ENCODE data around the gene MAP3K1. TPM values are rescaled to one million over a fixed set of nuclear protein-coding genes. Genes with fewer than 3 reads are reported as not detected.

Gene MAP3K1
- total RNA-seq, 1 donor from 2014 or later: 10.3 TPM

GRCh38 chr5:56802205-56802604, 13.1 kb upstream of the MAP3K1 start:
- no peaks in the 10 kb centered on the region for H3K36me3 ChIP-seq (ENCODE audit: control insufficient read depth, insufficient read depth, low read length)
- no peak for FAIRE-seq
- no peak overlapping the region for H3K4me3 ChIP-seq (ENCODE audit: low read depth, low read length)

GRCh38 chr5:56803025-56803424, 12.3 kb upstream of the MAP3K1 start:
- TF ChIP-seq CTCF (IDR thresholded peaks at IDR 0.05; ENCODE audit: insufficient read depth, low read length, severe bottlenecking): no peak
- no peak for FAIRE-seq
- no peaks in the 10 kb centered on the region for H3K27me3 ChIP-seq (ENCODE audit: control insufficient read depth, insufficient read depth, low read length)
- H3K36me3 ChIP-seq (ENCODE audit: control insufficient read depth, insufficient read depth, low read length): no peaks in the 10 kb centered on the region
- H3K4me3 ChIP-seq (ENCODE audit: low read depth, low read length): no peak overlapping the region
- no peak for DNase-seq (ENCODE audit: low read depth)

More at GRCh38 chr5:56802205-56802604, 13.1 kb upstream of the MAP3K1 start:
- no peaks in the 10 kb centered on the region for H3K27me3 ChIP-seq (ENCODE audit: control insufficient read depth, insufficient read depth, low read length)
- TF ChIP-seq CTCF (IDR thresholded peaks at IDR 0.05; ENCODE audit: insufficient read depth, low read length, severe bottlenecking): no peak
- no peak for DNase-seq (ENCODE audit: low read depth)

- Histone ChIP-seq H3K27me3 (ENCODE audit: control insufficient read depth, insufficient read depth, low read length) (no peaks in the 10 kb centered on the region), H3K4me3 (ENCODE audit: low read depth, low read length) (no peak overlapping the region), H3K36me3 (ENCODE audit: control insufficient read depth, insufficient read depth, low read length) (no peaks in the 10 kb centered on the region)
- no peak for TF ChIP-seq CTCF (IDR thresholded peaks at IDR 0.05; ENCODE audit: insufficient read depth, low read length, severe bottlenecking)
- DNase-seq (ENCODE audit: low read depth) (no peak), FAIRE-seq (no peak)
These were observed 11.5 kb upstream of the MAP3K1 start for GRCh38 chr5:56803894-56804293.

GRCh38 chr5:56807679-56808078, 7.7 kb upstream of the MAP3K1 start:
- no peak for DNase-seq (ENCODE audit: low read depth)
- FAIRE-seq: no peak
- Histone ChIP-seq H3K4me3 (ENCODE audit: low read depth, low read length) (no peak overlapping the region), H3K36me3 (ENCODE audit: control insufficient read depth, insufficient read depth, low read length) (no peaks in the 10 kb centered on the region), H3K27me3 (ENCODE audit: control insufficient read depth, insufficient read depth, low read length) (no peaks in the 10 kb centered on the region)
- no peak for TF ChIP-seq CTCF (IDR thresholded peaks at IDR 0.05; ENCODE audit: insufficient read depth, low read length, severe bottlenecking)

GRCh38 chr5:56808211-56808610, 7.1 kb upstream of the MAP3K1 start:
- Histone ChIP-seq H3K27me3 (ENCODE audit: control insufficient read depth, insufficient read depth, low read length) (no peaks in the 10 kb centered on the region), H3K36me3 (ENCODE audit: control insufficient read depth, insufficient read depth, low read length) (no peaks in the 10 kb centered on the region), H3K4me3 (ENCODE audit: low read depth, low read length) (no peak overlapping the region)
- FAIRE-seq: no peak
- no peak for TF ChIP-seq CTCF (IDR thresholded peaks at IDR 0.05; ENCODE audit: insufficient read depth, low read length, severe bottlenecking)
- DNase-seq (ENCODE audit: low read depth): no peak

GRCh38 chr5:56810826-56811225, 4.5 kb upstream of the MAP3K1 start:
- TF ChIP-seq CTCF (IDR thresholded peaks at IDR 0.05; ENCODE audit: insufficient read depth, low read length, severe bottlenecking): no peak
- Histone ChIP-seq H3K4me3 (ENCODE audit: low read depth, low read length) (no peak overlapping the region), H3K27me3 (ENCODE audit: control insufficient read depth, insufficient read depth, low read length) (no peaks in the 10 kb centered on the region), H3K36me3 (ENCODE audit: control insufficient read depth, insufficient read depth, low read length) (no peaks in the 10 kb centered on the region)
- FAIRE-seq (no peak), DNase-seq (ENCODE audit: low read depth) (no peak)

Measured in bronchial epithelial cell (primary cell).